GM18511 (cell line): ENCODE results near the gene KRT36.
A peak's percentile ranks its signal among the peaks of the same experiment; 100 is the strongest.

Experiments
- ATAC-seq: cut with Tn5 transposase; IDR thresholded peaks from one replicate; pipeline ENCODE4 v1.9.1; 2021; ENCODE audit warnings: mild to moderate bottlenecking, moderate library complexity; ENCODE audit not compliant: unreplicated experiment

The KRT36 gene

DNA sequence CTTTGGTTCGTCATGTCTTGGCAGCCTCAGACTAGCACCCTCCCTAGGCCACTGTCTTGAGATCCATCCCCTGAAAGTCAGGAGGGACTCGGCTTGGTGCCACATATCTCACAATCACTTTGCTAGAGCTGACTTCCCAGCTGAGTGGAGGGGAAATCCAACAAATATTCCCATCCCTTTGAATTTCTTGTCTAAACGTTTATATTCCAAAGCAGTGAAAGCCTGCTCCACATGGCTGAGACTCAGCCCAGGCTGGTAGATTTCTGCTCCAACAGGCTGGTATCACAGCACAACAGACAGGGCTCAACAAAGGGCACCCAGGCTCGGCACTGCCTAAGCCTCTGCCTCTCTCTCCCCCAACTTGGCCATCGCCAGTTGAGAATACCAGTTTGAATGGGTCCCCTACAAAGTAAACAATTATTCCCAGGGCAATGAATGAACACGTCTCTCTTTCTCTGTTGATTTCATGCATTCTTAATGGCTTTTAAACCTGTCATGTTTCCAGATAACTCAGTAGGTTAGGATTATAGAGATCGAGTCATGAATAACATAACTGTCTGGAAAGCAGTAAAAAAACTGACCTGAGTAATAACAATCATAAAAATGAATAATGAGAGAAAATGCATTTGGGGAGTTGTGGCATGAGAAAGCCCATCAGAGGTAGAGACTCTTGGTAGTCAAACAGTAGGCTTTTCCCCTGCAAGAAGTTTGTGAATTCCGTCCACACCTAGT lies 14.7 kb upstream of the KRT36 start:
- ATAC-seq = no peak

DNA sequence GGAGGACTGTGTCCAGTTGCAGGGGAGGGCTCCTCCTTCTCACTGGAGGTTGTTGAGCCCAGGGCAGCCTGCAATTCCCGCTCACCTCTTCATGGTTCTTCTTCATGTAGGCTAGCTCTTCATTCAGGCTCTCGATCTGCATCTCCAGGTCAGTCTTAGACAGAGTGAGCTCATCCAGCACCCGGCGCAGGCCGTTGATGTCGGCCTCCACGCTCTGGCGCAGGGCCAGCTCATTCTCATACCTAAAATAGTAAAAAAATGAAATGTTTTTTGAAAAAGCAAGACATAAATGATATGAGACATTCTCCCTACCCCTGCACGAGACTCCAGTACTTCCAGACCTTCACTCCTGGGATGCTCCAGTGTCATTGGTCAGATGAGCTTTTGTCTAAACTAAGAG lies 13.5 kb upstream of the KRT36 start:
- ATAC-seq = no peak

DNA sequence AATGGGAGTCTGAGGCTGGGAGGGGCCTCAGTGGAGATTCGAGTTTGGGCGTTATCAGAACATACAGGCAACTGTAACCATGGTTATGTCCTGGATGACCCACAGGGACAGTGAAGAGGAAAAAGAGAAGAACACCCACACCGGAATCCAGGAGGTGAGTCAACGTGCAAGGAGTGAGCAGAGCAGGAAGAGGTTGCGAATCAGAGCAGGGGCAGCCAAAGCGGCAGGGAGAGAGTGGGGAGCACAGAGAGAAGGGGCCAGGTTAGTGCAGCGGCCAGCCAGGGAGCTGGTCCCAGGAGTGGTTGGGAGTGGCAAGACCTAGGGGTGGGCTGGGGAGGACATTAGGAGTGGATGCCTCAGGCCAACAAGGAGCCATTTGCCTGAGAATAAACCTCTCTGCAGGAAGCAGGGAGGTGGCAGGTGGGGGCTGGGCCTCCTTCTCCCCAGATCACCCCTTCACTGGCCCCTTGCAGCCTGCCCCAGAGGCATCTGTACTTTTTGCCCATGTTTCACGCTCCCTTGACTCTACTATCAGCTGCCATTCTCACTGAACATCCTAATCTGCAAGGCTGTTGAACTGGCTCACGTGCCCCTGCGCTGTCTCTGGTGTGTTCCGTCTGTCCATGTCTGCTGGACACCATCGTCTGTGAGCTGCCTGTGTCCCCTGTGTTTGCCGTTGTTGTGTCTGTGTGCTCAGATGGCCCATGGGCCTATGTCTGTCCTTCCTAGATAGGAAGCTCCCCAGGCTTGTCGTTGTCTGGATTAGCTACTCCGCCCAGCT lies 10.6 kb upstream of the KRT36 start:
- no peak for ATAC-seq

DNA sequence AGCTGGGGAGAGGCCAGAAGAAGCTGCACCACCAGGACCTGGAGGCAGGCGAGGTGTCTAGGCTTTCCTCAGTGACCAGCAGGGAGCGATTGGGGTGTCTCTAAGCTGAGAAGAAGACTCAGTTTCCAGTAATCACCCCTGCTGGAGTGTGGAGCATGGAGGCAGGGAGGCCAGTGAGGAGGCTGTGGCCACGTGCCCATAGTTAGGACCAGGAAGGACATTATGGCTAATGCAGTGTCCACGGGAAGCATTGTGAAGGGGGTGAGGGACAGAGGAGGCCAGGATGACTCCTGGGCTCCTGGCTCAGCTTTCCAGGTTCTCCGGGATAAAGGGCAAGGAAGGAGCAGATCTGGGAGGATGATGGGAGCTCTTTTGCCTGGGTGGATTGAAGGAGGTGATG lies 10.0 kb upstream of the KRT36 start:
- no peak for ATAC-seq

DNA sequence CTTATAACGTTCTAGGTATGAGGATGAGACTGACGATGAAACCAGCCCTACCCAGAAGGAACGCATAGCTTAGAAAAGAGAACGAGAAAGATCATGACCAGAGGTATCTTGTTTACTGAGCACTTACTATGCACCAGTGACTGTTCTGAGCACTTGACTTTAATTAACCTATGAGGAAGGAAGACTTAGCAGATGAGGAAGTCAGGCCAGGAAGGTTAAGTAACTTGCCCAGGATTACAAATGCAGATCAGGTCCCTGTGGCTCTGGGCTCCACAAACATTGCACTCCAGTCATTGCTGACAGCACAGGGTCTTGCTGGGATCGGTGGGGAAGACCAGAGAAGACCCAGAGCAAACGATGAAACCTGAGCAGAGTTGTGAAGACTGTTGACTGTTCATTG lies 8.6 kb upstream of the KRT36 start:
- no peak for ATAC-seq

DNA sequence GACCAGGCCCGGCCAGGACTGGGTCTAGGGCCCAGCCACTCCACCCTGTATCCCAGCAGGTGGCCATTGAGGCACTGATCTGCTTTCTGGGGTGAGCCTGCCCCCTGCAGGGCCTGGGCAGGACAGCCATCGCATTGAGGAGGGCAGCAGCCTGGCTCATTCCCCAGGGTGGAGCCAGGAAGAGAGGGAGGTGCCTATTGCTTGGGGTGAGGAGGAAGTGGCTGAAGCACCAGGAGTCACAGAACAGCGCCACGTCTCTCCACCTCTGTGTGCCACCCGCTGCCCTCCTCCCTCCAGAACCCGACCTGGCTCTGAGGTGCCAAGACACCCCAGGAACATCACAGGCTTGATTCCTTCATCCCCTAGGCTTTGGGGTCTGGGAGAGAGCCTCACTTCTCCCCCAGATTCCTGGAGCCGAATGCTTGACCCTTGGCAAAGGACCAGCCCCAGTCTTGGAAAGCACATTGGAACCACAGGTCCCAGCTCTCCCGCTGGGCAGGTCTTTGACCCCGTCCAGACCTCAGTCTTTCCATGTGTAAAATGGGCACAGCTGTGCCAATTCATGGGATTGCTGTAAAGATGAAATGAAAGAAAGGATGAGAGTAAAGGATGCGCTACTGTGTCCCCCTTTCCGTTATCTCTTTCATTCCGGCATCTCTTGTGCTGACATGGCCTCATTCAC lies 7.2 kb upstream of the KRT36 start:
- peak; percentile 75 for ATAC-seq

DNA sequence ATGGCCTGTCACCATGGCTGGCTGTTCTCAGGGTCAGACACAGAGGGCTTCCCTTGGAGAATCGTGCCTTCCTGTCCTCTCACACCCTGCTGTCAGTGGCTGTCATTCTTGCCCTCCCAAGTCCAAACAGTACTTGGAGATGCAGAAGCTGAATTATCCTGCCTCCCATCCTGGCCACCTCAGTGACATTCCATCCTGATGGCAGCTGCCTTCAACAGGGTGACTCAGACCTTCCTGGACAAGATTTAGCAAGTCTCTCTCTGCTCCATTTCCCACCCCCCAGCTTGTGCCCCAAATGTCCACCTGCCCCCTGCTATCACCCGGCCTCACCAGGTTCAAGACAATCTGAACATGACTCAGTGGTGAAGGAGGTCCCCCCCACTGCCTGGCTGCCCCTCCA lies 4.8 kb upstream of the KRT36 start:
- ATAC-seq = no peak

DNA sequence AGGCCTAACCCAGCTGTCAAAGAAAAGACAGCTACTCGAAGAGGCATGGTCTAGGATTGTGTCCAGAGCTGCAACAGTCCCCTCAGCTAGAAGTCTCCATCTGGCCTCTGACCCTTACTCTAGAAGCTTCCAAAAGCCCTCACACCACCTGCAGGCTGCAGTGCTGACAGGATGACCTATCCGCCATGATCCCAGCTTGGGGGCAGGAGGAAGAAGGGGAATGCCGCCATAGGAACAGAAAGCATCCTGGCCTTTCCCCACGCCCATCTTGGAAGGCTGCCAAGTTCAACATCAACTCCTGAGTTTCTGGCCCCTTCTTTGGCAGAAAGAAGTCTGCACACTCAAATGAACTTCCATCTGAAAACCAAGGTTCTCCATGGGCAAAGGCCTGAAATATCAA lies 3.1 kb upstream of the KRT36 start:
- no peak for ATAC-seq

DNA sequence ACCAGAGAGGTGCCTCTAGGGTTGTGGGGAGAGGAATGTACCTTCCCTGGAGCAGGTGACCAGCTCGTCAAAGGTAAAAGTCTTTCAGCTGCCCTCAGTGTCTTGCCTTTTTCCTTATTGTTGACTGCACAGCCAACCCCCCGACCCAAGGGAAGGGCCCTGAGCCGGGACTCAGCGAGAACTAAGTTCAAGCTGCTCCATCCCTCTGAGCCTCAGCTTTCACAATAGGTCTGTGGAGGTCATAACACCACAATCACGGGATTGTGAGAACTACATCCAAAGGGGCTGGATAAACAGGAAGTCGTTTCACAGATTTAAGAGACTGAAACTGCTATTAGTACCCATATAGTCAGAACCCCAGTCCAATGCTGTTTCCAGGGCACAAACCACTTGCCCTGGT lies 2.6 kb upstream of the KRT36 start:
- no peak for ATAC-seq

DNA sequence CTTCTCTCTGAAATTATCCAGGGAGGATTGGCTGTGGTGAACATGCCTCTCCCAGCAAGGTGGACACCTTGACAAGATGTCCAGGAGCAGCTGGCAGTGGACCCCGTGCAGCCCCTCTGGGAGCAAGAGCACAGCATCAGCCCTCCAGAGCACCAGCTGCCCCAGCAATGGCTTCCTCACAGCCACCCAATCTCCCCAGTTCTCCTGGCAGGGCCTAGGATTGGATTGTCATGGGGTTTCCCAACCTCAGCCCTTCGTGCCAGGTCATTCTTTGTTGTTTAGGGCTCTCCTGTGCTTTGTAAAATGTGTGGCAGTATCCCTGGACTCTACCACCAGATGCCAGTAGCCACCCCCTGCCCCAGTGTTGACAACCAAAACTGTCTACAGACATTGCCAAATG lies 1.8 kb upstream of the KRT36 start:
- ATAC-seq = no peak

DNA sequence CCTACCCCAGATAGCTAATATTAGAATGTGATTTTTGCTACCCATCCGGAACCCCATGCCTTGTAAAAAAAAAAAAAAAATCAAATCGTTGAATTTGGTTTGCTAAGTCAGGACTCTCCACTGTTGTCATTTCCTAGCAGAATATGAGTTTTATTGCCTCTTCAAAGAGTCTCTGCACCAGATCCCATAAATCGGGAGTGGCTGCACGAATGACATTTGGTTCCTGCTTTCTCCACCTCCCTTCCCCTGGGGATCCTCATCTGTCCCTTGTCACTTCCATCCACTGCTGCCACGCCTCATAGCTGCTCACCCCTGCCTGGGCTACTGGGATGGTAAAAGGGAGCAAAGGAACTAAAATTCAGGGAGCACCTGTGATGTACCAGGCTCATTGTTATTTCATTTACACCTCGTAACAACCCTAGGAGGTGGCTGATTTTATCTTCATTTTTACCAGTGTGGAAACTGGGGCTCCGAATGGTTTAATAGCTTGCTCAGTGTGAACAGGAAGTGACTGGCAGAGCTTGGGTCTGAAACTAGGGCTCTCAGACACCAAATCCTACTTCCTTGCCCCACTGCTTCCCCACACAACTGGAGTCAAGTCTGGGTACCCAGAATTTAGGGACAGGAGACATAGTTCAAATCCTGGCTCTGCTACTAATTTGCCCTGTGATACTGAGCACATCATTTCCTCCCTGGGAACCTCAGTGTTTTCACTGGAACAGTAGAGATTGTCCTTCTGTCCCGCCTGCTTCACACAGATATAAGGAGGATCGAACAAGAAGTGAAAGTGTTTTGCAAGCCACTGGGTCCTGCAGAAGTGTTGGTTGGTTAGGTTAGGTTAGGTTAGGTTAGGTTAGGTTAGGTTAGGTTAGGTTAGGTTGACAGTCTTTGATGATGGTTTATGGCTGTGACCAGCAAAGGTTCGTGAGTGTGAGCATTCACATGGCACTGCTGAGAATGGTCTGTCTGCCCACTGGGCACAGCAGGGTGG lies 585 bp upstream of the KRT36 start:
- ATAC-seq = no peak

DNA sequence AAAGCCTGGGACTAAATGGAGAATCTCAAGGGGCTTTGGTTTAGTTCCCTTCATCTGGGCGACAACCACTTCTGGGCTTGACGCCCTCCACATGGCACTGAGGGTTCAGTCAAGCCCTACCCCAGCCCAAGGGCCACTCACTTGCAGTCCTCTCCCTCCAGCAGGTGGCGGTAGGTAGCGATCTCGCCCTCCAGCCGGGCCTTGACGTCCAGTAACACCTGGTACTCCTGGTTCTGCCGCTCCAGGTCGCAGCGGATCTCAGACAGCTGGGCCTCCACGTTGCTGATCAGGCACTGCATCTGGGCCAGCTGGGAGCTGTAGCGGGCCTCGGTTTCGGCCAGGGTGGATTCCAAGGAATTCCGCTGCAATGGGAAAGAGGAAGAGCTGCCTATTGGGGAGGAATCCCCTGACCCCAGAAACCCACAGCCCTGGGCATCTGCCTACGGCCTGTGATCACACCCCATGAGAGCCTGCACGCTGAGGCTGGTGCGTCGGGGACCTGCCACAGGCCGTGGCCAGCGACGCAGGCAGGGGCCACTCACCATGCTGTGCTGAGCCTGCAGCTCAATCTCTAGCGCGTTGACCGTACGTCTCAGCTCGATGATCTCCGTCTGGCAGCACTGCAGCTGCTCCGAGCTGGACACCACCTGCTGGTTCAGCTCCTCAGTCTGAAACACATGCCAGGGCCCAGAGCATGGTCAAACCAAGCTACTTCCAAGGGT lies 2.7 kb downstream of the KRT36 start:
- no peak for ATAC-seq

DNA sequence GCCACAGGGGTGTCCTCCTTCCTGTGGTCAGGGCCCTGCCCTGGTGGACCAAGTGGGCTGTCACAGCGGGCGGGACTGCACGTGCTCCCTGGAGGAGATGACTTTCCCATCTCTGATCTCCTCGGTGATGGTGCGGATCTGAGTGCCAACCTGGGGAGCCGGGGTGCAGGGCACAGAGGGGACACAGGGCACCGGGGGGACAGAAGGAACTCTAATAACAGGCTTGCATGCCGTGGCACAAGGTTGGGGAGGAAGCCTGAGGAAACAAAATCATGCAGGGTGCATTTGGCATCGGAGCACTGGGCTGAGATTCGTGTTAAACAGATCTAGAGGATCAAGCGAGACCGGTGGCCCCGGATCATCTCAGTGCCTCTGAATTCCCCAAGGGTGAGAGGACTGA lies 3.4 kb downstream of the KRT36 start:
- ATAC-seq = no peak

DNA sequence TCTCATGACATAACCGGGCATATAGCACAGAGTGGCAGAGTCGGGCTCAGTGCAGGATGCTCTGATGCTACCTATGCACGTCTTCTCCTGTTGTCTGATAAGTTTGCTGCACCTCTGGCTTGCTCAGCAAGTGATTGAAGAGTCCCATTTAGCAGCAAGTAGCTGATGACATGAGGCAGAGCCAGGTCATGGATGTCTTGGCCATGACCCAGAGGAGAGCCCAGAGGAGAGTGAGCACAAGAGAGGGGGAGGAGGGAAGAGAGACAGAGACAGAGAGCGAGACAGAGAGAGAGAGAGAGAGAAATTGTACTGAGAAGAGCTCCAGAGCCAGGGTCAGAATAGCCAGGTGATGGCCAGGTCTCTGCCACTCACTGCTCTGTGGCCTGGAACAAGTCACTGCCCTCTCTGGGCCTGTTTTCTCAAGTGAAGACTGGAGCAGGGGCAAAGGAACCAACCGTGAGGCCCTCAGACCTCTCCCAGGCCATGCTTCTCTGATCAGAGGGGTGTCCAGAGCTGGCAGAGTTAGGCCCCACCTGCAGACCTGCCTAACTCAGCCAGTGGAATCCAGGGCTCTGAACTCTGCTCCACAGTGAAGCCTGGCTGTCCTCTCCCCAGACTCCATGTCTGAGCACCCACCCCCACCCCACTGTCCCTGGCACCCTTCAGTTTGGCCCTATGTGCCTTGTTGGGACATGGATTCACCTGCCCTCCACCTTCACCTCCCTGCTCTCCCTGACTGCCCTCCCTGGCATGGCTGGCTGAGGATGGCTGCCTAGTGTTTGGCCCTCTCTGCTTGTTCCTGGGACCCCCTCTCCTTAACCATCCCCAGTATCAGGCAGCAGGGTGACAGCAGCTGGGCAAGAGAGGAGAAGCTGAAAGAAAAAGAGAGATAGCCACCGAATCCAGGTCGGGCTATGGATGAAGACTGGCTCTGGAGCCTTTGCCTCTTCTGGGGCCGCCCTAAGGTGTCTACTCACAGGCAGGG lies 4.5 kb downstream of the KRT36 start:
- no peak for ATAC-seq

DNA sequence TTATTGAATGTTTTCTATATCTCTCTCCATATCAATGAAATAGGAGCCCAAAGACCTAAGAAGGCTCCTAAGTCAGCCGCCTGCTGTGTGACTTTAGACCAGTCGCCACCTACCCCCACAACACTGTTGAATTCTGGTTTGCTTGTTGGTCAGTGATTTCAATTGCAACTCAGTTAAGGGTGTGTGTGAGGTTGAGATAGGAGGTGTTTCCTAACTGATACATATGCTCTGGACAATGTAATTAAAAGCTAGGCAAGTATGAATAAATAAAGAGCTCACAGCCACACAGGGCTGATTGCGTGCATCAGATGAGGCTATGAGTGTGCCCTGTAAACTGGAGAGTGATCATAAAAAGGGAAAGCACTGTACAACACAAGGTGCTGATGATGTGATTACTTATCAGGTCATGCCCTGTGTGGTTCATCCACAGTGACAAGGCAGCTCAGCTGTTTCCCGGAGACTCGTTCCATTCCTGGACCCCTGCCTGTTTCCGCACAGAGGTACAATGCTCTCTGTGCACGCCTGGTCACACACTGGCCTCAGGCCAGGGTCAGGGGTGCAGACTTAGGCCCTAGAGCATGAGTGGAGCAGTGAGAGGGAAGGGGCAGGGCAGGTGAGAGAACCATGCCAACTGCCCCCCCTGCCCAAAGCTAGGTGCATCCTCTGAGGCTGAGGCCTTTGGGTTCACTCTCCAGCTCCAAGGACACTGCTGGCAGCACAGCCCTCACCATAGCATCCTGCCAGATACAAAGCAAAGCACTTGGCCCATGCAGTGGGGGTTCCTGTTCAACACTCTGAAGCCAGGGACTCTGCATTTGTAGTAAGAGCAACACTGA lies 5.5 kb downstream of the KRT36 start:
- ATAC-seq = no peak

DNA sequence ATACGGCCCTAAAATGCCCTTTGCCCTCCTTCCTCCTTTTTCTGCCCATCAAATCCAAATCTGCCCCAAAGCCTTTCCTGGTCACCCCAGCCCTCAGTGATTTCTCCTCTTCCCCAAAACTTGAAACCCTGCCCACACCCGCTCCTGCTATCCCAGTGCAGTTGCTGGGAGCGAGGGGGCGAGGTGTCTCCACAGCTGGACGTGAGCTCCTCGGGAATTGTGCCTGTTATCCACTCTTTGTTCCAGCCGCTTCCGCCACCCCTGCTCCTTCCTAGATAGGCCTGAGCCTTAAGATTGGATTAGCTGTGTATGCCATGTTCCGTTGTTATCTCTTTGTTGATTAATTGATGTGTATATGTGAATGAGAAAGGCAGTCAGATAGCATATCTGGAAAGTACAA lies 6.2 kb downstream of the KRT36 start:
- ATAC-seq = no peak

DNA sequence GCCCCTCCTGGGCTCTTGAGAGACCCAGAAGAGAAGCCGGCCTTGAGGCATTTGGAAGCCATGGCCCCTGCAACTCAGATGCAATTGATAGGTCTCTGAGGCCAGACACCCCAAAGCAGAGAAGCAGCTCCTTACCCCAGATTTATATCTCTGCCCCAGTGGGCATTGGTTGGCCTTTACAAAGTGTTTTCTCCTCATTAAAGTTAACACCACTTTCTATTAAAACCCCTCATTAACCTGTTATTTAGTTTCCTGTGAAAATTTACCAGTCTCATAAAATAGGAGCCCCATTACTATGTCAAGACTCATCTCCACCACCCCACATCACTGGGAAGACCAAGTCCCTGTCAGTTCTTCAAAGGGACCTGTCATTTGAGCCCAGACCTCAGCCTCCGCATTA lies 8.7 kb downstream of the KRT36 start, which contains the start of gene KRT35:
Gene KRT35 (minus strand): TSS at position 116 of the 400 bp plus-strand sequence. CDS start 54 bp downstream, at position 62.
- no peak for ATAC-seq

DNA sequence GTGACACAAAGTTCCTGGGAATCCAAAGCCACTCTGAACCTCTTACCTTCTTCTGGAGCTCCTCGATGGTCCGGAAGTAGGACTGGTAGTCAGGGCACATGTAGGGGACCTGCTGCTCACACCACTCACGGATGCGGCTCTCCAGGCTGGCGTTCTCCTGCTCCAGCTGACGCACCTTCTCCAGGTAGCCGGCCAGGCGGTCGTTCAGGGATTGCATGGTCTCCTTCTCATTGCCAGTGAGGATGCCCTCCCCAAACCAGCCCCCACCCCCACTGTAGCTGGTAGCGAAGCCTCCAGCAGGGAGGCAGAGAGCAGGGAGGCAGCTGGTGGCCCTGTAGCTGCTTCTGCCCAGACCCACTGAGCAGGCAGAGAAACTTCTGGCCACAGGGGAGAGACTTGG lies 9.1 kb downstream of the KRT36 start:
- ATAC-seq = no peak
